ENCODE measurements around the gene NPLOC4.
"Not testable (repeated sequence)": the region's sequence is repeated elsewhere in the genome, so short reads cannot be mapped to it uniquely, and the experiment has no call there.

NPLOC4 gene

GRCh38 chr17:81621494-81622130, 15.3 kb downstream of the NPLOC4 start:
- DNase-seq: no peak

GRCh38 chr17:81618307-81618706, 18.6 kb downstream of the NPLOC4 start:
- DNase-seq: not testable (repeated sequence)

- no peak for DNase-seq
Observed at GRCh38 chr17:81616877-81617276, 20.0 kb downstream of the NPLOC4 start.

GRCh38 chr17:81615401-81615930, 21.4 kb downstream of the NPLOC4 start:
- no peak for DNase-seq

GRCh38 chr17:81612172-81612970, 24.5 kb downstream of the NPLOC4 start:
- DNase-seq: peak; percentile 53

- DNase-seq: no peak
Observed at GRCh38 chr17:81609541-81610311, 27.2 kb downstream of the NPLOC4 start.

GRCh38 chr17:81608605-81609004, 28.3 kb downstream of the NPLOC4 start:
- no peak for DNase-seq

GRCh38 chr17:81608082-81608481, 28.8 kb downstream of the NPLOC4 start:
- no peak for DNase-seq

- no peak for DNase-seq
Observed at GRCh38 chr17:81607431-81607830, 29.5 kb downstream of the NPLOC4 start.

- no peak for DNase-seq
Observed at GRCh38 chr17:81603846-81604610, 32.9 kb downstream of the NPLOC4 start.

GRCh38 chr17:81601525-81602120, 35.3 kb downstream of the NPLOC4 start:
- DNase-seq: peak; percentile 76

GRCh38 chr17:81599719-81600486, 37.0 kb downstream of the NPLOC4 start:
- DNase-seq: no peak

- DNase-seq: no peak
Observed at GRCh38 chr17:81593105-81593871, 43.6 kb downstream of the NPLOC4 start.

GRCh38 chr17:81591971-81592370, 44.9 kb downstream of the NPLOC4 start:
- no peak for DNase-seq

- no peak for DNase-seq
Observed at GRCh38 chr17:81590121-81590520, 46.8 kb downstream of the NPLOC4 start.

- no peak for DNase-seq
Observed at GRCh38 chr17:81589612-81590011, 47.3 kb downstream of the NPLOC4 start.

GRCh38 chr17:81586096-81586495, 50.8 kb downstream of the NPLOC4 start:
- no peak for DNase-seq

GRCh38 chr17:81584771-81585170, 52.1 kb downstream of the NPLOC4 start:
- not testable (repeated sequence) for DNase-seq

GRCh38 chr17:81583589-81584342, 53.1 kb downstream of the NPLOC4 start:
- no peak for DNase-seq

GRCh38 chr17:81582749-81583148, 54.2 kb downstream of the NPLOC4 start:
- no peak for DNase-seq
